Mucosa of descending colon (tissue), 3 donors: ENCODE measurements around the gene ATP12A. TPM values are rescaled to one million over a fixed set of nuclear protein-coding genes. Genes with fewer than 3 reads are reported as not detected.
A peak's percentile ranks its signal among the peaks of the same experiment; 100 is the strongest.

Experiments used
- ATAC-seq: fragments of 200-7000 bp; cut with Tn5 transposase; one replicate; pipeline ENCODE4 v1.9.1; 2020; ENCODE audit warnings: mild to moderate bottlenecking, moderate library complexity
- DNase-seq, 3 donors: peaks; one replicate each; pipeline ENCODE4 v3.0.0-alpha.2; 2020
- H3K36me3 ChIP-seq: fragments of 200-600 bp; one replicate; pipeline ENCODE4 v1.8.0; 2021; ENCODE audit warnings: low read depth, mild to moderate bottlenecking
- H3K4me1 ChIP-seq: fragments of 200-600 bp; one replicate; pipeline ENCODE4 v1.8.0; 2021; ENCODE audit warnings: low read depth, mild to moderate bottlenecking
- H3K4me3 ChIP-seq: fragments of 200-600 bp; one replicate; pipeline ENCODE4 v1.8.0; 2021; ENCODE audit warnings: mild to moderate bottlenecking
- H3K9me3 ChIP-seq: fragments of 200-600 bp; one replicate; pipeline ENCODE4 v1.8.0; 2021; ENCODE audit warnings: mild to moderate bottlenecking
- intact Hi-C, 2 donors: fragments of 100-400 bp; cut with DNase I in 1 of 2; cut with micrococcal nuclease in 1 of 2; formaldehyde crosslinking; loops; one replicate each; pipeline versions ENCODE4 v1.11.0 to v1.11.1; 2022; cut with DNase I, micrococcal nuclease
- long read RNA-seq, 2 donors: library from polyadenylated mRNA; unstranded; transcript quantifications; one replicate each; pipeline ENCODE4 v2.0.0, GENCODE V29; 2019 to 2021
- total RNA-seq, 3 donors: library from RNA; stranded (reverse); fragmentation: NEBNext Ultra II Directional in 2 of 3; extraction: Animal tissue kit (Norgen Biotek cat#: 25700) in 2 of 3; gene quantifications; one replicate each; pipeline versions ENCODE4 v1.2.1 to v1.2.4, GENCODE V29; 2021 to 2023
- TF ChIP-seq, protein P1 (sequence below): fragments of 200-600 bp; IDR thresholded peaks from one replicate; pipeline ENCODE4 v1.8.0; 2022; ENCODE audit warnings: antibody characterized with exemption, mild to moderate bottlenecking
- donor health status: DM: no; HTN: no; CAD: no; lungs with moderate emphysema.
- donor health status: DM: no; HTN: no; CAD: no.
- donor health status: DM: no; HTN: yes; CAD: no.

Gene ATP12A
- total RNA-seq = not detected
- long read RNA-seq, donor 1 = 0 reads
- long read RNA-seq, donor 2 = 0 reads

DNA sequence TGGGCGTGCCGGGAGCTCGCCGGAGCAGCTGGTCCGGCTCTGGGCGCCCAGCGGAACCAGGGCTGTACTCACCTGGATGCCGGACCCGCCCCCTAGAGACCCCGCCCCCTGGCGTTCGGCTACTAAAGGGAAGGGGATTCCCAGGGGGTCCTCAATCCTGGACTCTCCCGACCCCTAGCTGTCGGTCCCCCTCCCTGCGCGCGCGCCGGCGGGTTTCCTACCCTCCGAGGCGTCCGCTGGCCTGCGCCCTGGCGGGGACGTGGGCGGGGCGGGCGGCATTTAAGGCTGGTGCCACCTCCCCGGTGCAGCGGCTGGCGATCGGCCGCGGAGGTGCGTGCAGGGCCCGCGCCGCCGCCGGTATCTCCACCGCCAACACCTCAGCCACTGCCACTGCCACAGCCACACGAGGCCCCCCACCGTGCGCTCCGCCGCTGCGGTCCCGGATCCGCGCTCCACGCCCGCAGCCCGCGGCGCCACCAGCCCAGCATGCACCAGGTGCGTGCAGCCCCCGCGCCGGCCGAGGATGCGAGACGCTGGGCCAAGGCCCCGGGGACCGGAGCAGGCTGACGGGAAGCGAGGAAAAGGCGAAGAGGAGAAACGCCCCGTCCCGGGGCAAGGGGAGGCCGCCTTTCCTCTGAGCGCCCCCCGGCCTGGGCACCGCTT is at the start of gene ATP12A:
Gene ATP12A, plus strand, starts transcription at position 151 of the 663 bp plus-strand sequence. Its CDS starts 336 bp downstream, at position 487.
- intact Hi-C loops = no loop called here
- no peaks in the 10 kb centered on the region for H3K36me3 ChIP-seq
- no peak within 1 kb of the TSS for H3K4me3 ChIP-seq
- TF ChIP-seq, protein P1, sequence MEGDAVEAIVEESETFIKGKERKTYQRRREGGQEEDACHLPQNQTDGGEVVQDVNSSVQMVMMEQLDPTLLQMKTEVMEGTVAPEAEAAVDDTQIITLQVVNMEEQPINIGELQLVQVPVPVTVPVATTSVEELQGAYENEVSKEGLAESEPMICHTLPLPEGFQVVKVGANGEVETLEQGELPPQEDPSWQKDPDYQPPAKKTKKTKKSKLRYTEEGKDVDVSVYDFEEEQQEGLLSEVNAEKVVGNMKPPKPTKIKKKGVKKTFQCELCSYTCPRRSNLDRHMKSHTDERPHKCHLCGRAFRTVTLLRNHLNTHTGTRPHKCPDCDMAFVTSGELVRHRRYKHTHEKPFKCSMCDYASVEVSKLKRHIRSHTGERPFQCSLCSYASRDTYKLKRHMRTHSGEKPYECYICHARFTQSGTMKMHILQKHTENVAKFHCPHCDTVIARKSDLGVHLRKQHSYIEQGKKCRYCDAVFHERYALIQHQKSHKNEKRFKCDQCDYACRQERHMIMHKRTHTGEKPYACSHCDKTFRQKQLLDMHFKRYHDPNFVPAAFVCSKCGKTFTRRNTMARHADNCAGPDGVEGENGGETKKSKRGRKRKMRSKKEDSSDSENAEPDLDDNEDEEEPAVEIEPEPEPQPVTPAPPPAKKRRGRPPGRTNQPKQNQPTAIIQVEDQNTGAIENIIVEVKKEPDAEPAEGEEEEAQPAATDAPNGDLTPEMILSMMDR = no peak
- peaks cover 10% of the 10 kb centered on the region for H3K4me1 ChIP-seq
- peak in 2 of 3 donors; percentile 42 to 61 for DNase-seq
- peak; percentile 65 for ATAC-seq
- no peaks in the 10 kb centered on the region for H3K9me3 ChIP-seq

GRCh38 chr13:24630851-24631620 is 49.2 kb upstream of the ATP12A start:
- ATAC-seq (peak; percentile 21), DNase-seq (no peak)
- H3K36me3 ChIP-seq = no peaks in the 10 kb centered on the region
- TF ChIP-seq, protein P1 = no peak
- intact Hi-C loops = no loop called here
- H3K4me1 ChIP-seq = peaks cover 19% of the 10 kb centered on the region
- H3K9me3 ChIP-seq = no peaks in the 10 kb centered on the region
- no peak overlapping the region for H3K4me3 ChIP-seq

- Histone ChIP-seq H3K36me3 (no peaks in the 10 kb centered on the region), H3K4me1 (peaks cover 13% of the 10 kb centered on the region), H3K9me3 (no peaks in the 10 kb centered on the region), H3K4me3 (no peak overlapping the region)
- intact Hi-C loops = no loop called here
- ATAC-seq = no peak
- DNase-seq = no peak
- TF ChIP-seq, protein P1 = no peak
Observed at GRCh38 chr13:24631922-24632321, 48.3 kb upstream of the ATP12A start.

DNA sequence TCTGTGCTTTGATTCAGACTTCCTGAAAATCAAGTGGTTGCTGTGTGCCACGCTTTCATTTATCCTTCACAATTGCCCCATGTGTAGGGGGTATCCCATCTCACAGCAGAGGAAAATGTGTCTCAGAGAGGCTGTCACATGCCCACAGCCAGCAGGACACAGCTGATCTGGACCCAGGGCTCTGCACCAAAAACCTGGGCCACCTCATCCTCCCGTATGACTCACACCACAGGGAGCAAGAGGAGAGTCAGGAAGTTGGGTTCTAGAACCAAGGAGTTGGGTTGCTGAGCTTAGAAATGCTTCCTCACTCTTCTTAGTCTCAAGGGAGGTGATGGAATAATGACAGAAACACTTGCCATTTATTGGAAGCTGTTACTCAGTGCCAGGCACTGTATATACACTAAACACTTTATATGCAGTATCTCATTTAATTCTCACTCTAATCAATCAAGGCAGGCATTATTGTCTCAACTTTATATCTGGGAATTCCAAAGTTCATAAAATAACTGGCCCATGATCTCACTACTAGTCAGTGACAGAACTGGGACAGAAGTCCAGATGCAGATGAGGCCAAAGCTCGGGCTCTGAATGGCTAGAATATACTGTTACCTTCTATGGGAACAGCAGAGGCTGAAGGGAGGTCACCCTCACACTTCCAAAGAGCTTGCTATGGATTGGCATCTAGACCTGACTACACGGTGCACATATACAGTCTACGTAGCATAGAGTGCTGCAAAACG is 47.7 kb upstream of the ATP12A start:
- TF ChIP-seq, protein P1 = no peak
- Histone ChIP-seq H3K9me3 (no peaks in the 10 kb centered on the region), H3K36me3 (no peaks in the 10 kb centered on the region), H3K4me3 (no peak overlapping the region), H3K4me1 (peaks cover 9% of the 10 kb centered on the region)
- ATAC-seq (peak; percentile 65), DNase-seq (no peak)
- intact Hi-C loops = no loop called here

DNA sequence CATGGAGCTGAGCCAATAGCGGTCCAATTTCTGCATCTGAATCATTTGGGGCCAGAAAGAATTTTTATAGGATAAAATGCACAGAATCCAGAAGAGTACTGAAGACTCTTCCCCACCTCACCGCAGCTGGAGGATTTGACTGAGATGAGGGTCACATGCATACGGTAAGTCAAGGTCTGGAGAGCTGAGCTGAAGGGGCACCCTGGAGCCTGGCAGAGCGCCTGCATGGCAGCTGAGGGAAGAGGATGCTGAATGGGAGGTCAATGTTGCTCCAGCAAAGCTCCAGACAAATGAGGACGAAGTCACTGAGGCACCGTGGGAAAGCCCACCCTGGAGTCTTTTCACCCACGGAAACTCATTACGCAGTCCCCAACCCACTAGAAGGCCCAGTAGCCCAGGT is 43.4 kb upstream of the ATP12A start:
- no peak for DNase-seq
- no peaks in the 10 kb centered on the region for H3K36me3 ChIP-seq
- intact Hi-C loops = no loop called here

More for the DNA sequence above, 43.4 kb upstream of the ATP12A start:
- no peak overlapping the region for H3K4me3 ChIP-seq
- H3K9me3 ChIP-seq = no peaks in the 10 kb centered on the region
- H3K4me1 ChIP-seq = no peaks in the 10 kb centered on the region
- ATAC-seq = no peak
- TF ChIP-seq, protein P1 = no peak
